HepG2 (cell line): Measurements from ENCODE around the gene TMEM184B. TPM values are rescaled to one million over a fixed set of nuclear protein-coding genes. Genes with fewer than 3 reads are reported as not detected.

Source experiments
- EEA1 ChIP-seq: sonication (generic); formaldehyde crosslinking; IDR thresholded peaks from 2 replicates; pipeline ENCODE4 v1.5.1; 2020; ENCODE audit warnings: mild to moderate bottlenecking, missing genetic modification reagents, borderline replicate concordance
- FOXA3 ChIP-seq: IDR thresholded peaks from 2 replicates; pipeline ENCODE4 v1.6.1; 2016; ENCODE audit warnings: missing genetic modification reagents, missing compliant biosample characterization
- HOMEZ ChIP-seq: IDR thresholded peaks from 2 replicates; pipeline ENCODE4 v1.6.1; 2016; ENCODE audit warnings: low read depth
- MTERF4 ChIP-seq: sonication (generic); formaldehyde crosslinking; IDR thresholded peaks from 2 replicates; pipeline ENCODE4 v1.8.0; 2023; ENCODE audit warnings: mild to moderate bottlenecking, missing genetic modification reagents
- PCBP2 ChIP-seq: fragments of 200-400 bp; formaldehyde crosslinking; optimal IDR thresholded peaks from 2 replicates; pipeline ENCODE3; 2018; ENCODE audit warnings: low read length, low read depth; ENCODE audit not compliant: poor library complexity, severe bottlenecking
- POLR2AphosphoS5 ChIP-seq: IDR thresholded peaks from 2 replicates; pipeline ENCODE4 v1.6.1; 2012; ENCODE audit warnings: low read depth, low read length
- RARG ChIP-seq: sonication (generic); formaldehyde crosslinking; IDR thresholded peaks from 2 replicates; pipeline ENCODE4 v1.4.0; 2020; ENCODE audit warnings: low read depth, mild to moderate bottlenecking, missing genetic modification reagents
- RXRB ChIP-seq: IDR thresholded peaks from 2 replicates; pipeline ENCODE4 v1.6.1; 2016; ENCODE audit warnings: borderline replicate concordance, missing genetic modification reagents, missing compliant biosample characterization
- SCMH1 ChIP-seq: sonication (generic); formaldehyde crosslinking; IDR thresholded peaks from 2 replicates; pipeline ENCODE4 v1.9.0; 2021; ENCODE audit warnings: missing genetic modification reagents, mild to moderate bottlenecking, borderline replicate concordance
- TBX2 ChIP-seq: sonication (generic); formaldehyde crosslinking; IDR thresholded peaks from 2 replicates; pipeline ENCODE4 v1.5.0; 2020; ENCODE audit warnings: missing genetic modification reagents, mild to moderate bottlenecking, borderline replicate concordance
- ZNF280D ChIP-seq: sonication (generic); formaldehyde crosslinking; IDR thresholded peaks from 2 replicates; pipeline ENCODE4 v1.5.1; 2020; ENCODE audit warnings: mild to moderate bottlenecking, missing genetic modification reagents
- ZNF441 ChIP-seq: sonication (generic); formaldehyde crosslinking; IDR thresholded peaks from 2 replicates; pipeline ENCODE4 v1.7.0; 2021; ENCODE audit warnings: missing genetic modification reagents, borderline replicate concordance
- ZNF562 ChIP-seq: sonication (generic); formaldehyde crosslinking; IDR thresholded peaks from 2 replicates; pipeline ENCODE4 v1.8.0; 2022; ENCODE audit warnings: missing genetic modification reagents, borderline replicate concordance
- ZNF605 ChIP-seq: sonication (generic); formaldehyde crosslinking; IDR thresholded peaks from 2 replicates; pipeline ENCODE4 v1.8.0; 2022; ENCODE audit warnings: mild to moderate bottlenecking, missing genetic modification reagents
- polyA plus RNA-seq, 8 experiments: library from polyadenylated mRNA; depleted of rRNA in 3 of 8; stranded (reverse) in 7 of 8; unstranded in 1 of 8; fragments of >200 nt; fragmentation: Illumina TruSeq in 4 of 8; extraction: Trizol in 4 of 8; gene quantifications; 2 replicates each; pipeline versions ENCODE4 v1.2.1 to v1.2.3, GENCODE V29; 2011 to 2016; ENCODE audit warnings: low read depth in 4 of 8, missing spikeins in 1 of 8, mixed read lengths in 1 of 8; ENCODE audit not compliant: insufficient read depth in 1 of 8
- total RNA-seq, 5 experiments: library from RNA; depleted of rRNA; stranded (reverse); fragments of >200 nt; fragmentation: Illumina TruSeq; extraction: Trizol; gene quantifications; 2 replicates each; pipeline ENCODE4 v1.2.3, GENCODE V29; 2016; ENCODE audit warnings: low read depth in 1 of 5
- TF ChIP-seq, protein P1 (sequence below): sonication (generic); formaldehyde crosslinking; IDR thresholded peaks from 2 replicates; pipeline ENCODE4 v1.9.0; 2021; ENCODE audit warnings: missing genetic modification reagents, mild to moderate bottlenecking, borderline replicate concordance
- TF ChIP-seq, protein P2 (sequence below): IDR thresholded peaks from 2 replicates; pipeline ENCODE4 v1.6.1; 2016; ENCODE audit warnings: missing compliant biosample characterization, missing genetic modification reagents, borderline replicate concordance
- TF ChIP-seq, protein P3 (sequence below): sonication (generic); formaldehyde crosslinking; IDR thresholded peaks from 2 replicates; pipeline ENCODE4 v1.4.0; 2020; ENCODE audit warnings: missing genetic modification reagents
- TF ChIP-seq, protein P4 (sequence below): IDR thresholded peaks from 2 replicates; pipeline ENCODE4 v1.6.1; 2016

TMEM184B gene
- total and polyA plus RNA-seq, 2 of the 13 experiments (the other 11 are each of a cell fraction or from before 2014, with no cell fraction given) = 15.9 to 16.0 TPM

DNA sequence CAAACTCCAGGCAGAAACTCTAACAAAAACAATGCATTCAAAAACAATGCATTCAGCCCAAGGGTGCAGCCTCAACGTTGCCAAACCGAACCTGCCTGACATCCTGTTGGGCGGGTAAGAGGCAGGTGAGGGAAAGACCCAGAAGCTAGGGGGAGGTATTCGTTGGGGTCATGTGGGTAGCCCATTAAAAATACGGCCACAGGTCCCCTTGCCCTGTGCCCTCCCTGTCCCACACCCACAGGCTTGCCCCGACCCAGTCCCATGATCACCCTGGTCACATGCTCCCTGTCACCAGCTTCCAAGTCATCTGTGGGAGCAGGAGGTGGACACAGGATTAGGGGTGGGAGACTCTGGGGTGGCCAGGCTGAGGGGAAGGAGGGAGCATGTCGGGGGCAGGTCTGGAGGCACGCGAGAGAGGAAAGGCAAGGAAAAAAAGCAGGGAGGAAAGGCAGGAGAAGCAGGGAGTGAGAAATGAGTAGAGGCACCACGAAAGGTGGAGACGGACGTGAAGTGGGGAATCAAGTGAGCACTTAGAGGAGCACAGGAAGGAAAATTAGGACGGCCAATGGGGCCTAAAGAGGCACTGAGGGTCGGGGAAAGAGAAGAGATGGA is 91.9 kb downstream of the TMEM184B start (continued):
- no peak for TF ChIP-seq HOMEZ (CRISPR knock-in tag)
- TF ChIP-seq ZNF562 (CRISPR knock-in tag) = no peak
- no peak for TF ChIP-seq ZNF441 (CRISPR knock-in tag)
- TF ChIP-seq, protein P1, sequence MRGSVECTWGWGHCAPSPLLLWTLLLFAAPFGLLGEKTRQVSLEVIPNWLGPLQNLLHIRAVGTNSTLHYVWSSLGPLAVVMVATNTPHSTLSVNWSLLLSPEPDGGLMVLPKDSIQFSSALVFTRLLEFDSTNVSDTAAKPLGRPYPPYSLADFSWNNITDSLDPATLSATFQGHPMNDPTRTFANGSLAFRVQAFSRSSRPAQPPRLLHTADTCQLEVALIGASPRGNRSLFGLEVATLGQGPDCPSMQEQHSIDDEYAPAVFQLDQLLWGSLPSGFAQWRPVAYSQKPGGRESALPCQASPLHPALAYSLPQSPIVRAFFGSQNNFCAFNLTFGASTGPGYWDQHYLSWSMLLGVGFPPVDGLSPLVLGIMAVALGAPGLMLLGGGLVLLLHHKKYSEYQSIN (CRISPR knock-in tag) = no peak
- TF ChIP-seq PCBP2 = peak; percentile 48
- TF ChIP-seq, protein P2, sequence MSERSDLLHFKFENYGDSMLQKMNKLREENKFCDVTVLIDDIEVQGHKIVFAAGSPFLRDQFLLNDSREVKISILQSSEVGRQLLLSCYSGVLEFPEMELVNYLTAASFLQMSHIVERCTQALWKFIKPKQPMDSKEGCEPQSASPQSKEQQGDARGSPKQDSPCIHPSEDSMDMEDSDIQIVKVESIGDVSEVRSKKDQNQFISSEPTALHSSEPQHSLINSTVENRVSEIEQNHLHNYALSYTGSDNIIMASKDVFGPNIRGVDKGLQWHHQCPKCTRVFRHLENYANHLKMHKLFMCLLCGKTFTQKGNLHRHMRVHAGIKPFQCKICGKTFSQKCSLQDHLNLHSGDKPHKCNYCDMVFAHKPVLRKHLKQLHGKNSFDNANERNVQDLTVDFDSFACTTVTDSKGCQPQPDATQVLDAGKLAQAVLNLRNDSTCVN (CRISPR knock-in tag) = no peak; the same call in 1 of the 2 replicates
- no peak for TF ChIP-seq RARG (CRISPR knock-in tag)
- TF ChIP-seq RXRB (CRISPR knock-in tag) = 0 out of 2 replicates have a peak, but pooled peaks have one; percentile 10
- no peak for TF ChIP-seq SCMH1 (CRISPR knock-in tag)
- TF ChIP-seq ZNF280D (CRISPR knock-in tag) = 0 out of 2 replicates have a peak, but pooled peaks have one; percentile 13
- TF ChIP-seq, protein P3, sequence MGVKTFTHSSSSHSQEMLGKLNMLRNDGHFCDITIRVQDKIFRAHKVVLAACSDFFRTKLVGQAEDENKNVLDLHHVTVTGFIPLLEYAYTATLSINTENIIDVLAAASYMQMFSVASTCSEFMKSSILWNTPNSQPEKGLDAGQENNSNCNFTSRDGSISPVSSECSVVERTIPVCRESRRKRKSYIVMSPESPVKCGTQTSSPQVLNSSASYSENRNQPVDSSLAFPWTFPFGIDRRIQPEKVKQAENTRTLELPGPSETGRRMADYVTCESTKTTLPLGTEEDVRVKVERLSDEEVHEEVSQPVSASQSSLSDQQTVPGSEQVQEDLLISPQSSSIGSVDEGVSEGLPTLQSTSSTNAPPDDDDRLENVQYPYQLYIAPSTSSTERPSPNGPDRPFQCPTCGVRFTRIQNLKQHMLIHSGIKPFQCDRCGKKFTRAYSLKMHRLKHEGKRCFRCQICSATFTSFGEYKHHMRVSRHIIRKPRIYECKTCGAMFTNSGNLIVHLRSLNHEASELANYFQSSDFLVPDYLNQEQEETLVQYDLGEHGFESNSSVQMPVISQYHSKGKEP = no peak
- no peak for TF ChIP-seq FOXA3 (CRISPR knock-in tag)
- TF ChIP-seq EEA1 (CRISPR knock-in tag) = no peak
- TF ChIP-seq MTERF4 (CRISPR knock-in tag) = 0 out of 2 replicates have a peak, but pooled peaks have one; percentile 13
- TF ChIP-seq ZNF605 (CRISPR knock-in tag) = peak; percentile 66; the same call in 1 of the 2 replicates
- peak; percentile 31; the same call in 1 of the 2 replicates for TF ChIP-seq POLR2AphosphoS5
- TF ChIP-seq, protein P4, sequence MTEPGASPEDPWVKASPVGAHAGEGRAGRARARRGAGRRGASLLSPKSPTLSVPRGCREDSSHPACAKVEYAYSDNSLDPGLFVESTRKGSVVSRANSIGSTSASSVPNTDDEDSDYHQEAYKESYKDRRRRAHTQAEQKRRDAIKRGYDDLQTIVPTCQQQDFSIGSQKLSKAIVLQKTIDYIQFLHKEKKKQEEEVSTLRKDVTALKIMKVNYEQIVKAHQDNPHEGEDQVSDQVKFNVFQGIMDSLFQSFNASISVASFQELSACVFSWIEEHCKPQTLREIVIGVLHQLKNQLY (CRISPR knock-in tag) = 0 out of 2 replicates have a peak, but pooled peaks have one; percentile 13
- no peak for TF ChIP-seq TBX2
